ENCODE measurements around the gene IP6K1.
A peak's percentile ranks its signal among the peaks of the same experiment; 100 is the strongest.

Gene IP6K1

DNA sequence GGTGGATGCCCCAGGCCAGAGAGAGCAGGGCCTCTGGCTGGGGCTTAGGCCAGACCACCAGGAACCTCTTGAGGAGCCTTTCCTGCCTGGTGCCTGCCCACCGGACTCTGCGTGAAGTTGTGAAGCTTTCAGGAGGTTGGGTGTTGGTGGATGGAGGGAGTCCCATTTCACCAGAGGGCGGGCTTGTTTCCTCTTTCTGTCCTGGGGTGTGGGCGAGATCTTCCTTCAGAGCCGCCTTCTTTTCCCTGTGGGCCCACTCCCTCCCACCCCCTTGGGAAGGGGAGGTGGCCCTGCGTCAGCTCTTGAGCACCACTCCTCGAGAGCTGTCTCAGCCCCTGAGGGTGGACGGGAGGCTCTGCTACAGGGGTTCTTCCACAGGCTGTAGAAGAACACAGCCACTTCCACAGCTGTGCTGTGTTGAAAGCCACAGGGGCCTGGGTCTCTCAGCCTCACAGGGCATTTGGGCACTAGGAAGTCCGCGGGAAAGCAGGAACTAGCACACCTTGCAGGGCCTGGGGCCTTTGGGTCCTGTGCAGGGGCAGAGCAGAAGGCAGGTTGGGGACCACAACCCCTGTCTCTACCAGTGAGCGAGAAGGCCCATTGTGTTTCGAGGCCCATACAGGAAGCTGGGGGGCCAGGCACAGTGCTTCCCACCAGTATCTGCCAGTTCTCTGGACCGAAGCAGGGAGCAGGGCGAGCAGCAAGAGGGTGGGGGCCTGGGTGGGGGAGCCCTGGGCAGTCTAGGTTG, 69.0 kb downstream of the IP6K1 start:
- Mint-ChIP-seq H3K9me3 (no peaks in the 10 kb centered on the region), H3K27ac (no peak overlapping the region), H3K4me1 (peaks cover 35% of the 10 kb centered on the region), H3K36me3 (peaks cover 40% of the 10 kb centered on the region), H3K4me3 (peak overlapping the region; percentile 80)
- ATAC-seq (no peak), DNase-seq (ENCODE audit: low spot score in 2 of 2) (no peak)

DNA sequence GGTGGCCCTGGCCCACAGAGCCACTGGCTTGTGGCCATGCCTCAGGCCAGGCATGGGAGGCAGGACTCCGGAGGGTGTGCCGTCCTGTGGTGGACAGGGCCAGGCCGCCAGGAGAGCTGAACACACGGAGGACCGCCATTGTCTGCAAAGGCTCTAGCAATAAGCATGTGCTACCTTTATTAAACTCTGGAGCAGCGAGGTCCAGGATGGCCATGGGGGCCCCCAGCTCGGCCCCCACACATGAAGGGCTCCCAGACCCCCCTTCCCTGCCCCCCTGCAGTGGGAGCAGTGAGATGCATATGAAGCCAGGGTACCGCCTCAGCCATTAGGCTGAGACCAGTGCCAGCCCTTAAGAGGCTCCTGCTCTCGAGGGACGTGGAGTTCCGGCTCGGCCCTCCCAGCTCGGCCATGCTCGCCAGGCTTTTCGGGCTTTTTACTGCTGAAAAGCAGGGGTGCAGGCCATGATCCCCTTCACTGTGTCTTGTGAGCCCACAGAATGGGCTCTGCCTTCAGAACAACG, 69.6 kb downstream of the IP6K1 start:
- H3K36me3 Mint-ChIP-seq, result peaks cover 34% of the 10 kb centered on the region
- H3K4me1 Mint-ChIP-seq, result peaks cover 29% of the 10 kb centered on the region
- H3K27ac Mint-ChIP-seq, result no peak overlapping the region
- ATAC-seq (no peak), DNase-seq (ENCODE audit: low spot score in 2 of 2) (no peak)
- no peaks in the 10 kb centered on the region for H3K9me3 Mint-ChIP-seq
- no peak overlapping the region for H3K4me3 Mint-ChIP-seq

DNA sequence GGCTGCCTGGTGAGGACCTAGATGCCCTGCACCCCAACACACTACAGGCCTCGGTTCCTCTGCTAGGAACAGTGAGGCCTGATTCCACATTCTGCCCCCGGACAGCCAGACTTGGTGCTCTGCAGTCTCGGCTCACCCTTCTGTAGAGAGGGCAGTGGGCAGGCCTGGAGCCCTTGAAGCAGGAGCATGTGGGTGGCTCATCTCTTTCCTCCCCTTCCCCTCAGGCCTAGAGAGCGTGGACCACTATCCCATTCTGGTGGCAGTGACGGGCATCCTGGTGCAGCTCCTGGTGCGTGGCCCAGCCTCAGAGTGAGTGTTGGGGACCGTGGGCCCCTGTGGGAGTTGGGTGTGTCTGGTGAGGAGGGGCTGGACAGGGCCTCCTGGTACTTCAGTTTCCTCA, 70.2 kb downstream of the IP6K1 start:
- Mint-ChIP-seq H3K9me3 (no peaks in the 10 kb centered on the region), H3K27ac (peak overlapping the region; percentile 58), H3K36me3 (peaks cover 28% of the 10 kb centered on the region), H3K4me3 (no peak overlapping the region), H3K4me1 (peaks cover 25% of the 10 kb centered on the region)
- DNase-seq (ENCODE audit: low spot score in 2 of 2) (no peak), ATAC-seq (no peak)

DNA sequence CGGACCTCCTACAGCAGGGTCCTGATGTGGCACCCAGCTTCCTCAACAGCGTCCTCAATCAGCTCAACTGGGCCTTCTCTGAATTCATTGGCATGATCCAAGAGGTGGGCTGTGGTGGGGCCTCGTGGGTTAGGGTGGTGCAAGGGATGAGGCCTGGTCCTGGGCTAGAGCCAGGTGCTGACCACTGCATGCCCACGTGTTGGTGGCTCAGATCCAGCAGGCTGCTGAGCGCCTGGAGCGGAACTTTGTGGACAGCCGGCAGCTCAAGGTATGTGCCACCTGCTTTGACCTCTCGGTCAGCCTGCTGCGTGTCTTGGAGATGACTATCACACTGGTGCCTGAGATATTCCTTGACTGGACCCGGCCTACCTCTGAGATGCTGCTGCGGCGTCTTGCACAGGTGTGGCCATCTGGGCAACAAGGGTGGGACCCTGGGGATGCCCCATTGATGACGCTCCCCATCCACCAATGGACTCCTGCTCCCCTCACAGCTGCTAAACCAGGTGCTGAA, 70.7 kb downstream of the IP6K1 start:
- H3K36me3 Mint-ChIP-seq, result peaks cover 23% of the 10 kb centered on the region
- no peak overlapping the region for H3K4me3 Mint-ChIP-seq
- ATAC-seq (no peak), DNase-seq (ENCODE audit: low spot score in 2 of 2) (no peak)
- no peaks in the 10 kb centered on the region for H3K9me3 Mint-ChIP-seq
- H3K4me1 Mint-ChIP-seq, result peaks cover 20% of the 10 kb centered on the region
- H3K27ac Mint-ChIP-seq, result peak overlapping the region; percentile 58

DNA sequence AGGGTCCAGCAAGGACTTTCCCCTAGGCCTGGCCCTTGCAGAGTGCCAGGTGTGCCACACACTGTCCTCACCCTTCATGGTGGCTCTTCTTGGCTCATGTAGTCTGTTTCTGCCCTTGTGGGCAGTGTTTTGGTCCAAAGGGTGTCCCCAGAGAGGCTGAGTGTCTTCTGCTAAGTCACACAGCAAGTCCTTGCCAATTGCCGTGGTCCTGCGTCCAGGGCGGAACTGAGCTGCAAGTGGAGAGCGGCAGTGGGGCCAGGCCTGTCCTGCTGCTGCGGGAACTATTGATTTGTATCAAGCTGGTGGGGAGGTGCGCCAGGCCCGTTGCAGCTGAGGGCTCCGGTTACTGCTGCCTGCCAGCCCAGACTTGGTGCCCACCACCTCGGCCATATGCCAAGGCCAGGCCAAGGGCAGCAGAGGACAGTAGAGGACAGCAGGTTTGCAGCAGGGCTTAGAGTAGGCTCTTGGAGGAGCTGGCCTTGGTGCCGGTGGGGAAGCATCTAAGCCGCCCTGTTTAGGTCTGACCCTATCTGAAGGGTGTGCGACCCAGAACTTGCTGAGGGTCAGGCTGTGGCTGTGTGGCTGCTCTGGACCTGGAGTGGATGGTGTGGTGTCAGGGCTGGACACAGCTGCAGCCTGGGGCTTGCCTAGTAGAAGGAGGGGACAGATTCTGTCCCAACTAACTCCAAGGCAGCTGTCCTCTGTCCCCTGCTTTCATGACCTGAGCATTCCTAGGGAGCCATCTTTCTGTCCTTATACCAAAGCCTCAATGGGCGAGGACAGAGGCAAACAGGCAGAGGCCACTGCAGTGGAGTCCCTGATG, 71.4 kb downstream of the IP6K1 start:
- ATAC-seq (no peak), DNase-seq (ENCODE audit: low spot score in 2 of 2) (no peak)
- Mint-ChIP-seq H3K9me3 (no peaks in the 10 kb centered on the region), H3K27ac (peak overlapping the region; percentile 40), H3K4me1 (peaks cover 17% of the 10 kb centered on the region), H3K36me3 (peaks cover 16% of the 10 kb centered on the region), H3K4me3 (no peak overlapping the region)

DNA sequence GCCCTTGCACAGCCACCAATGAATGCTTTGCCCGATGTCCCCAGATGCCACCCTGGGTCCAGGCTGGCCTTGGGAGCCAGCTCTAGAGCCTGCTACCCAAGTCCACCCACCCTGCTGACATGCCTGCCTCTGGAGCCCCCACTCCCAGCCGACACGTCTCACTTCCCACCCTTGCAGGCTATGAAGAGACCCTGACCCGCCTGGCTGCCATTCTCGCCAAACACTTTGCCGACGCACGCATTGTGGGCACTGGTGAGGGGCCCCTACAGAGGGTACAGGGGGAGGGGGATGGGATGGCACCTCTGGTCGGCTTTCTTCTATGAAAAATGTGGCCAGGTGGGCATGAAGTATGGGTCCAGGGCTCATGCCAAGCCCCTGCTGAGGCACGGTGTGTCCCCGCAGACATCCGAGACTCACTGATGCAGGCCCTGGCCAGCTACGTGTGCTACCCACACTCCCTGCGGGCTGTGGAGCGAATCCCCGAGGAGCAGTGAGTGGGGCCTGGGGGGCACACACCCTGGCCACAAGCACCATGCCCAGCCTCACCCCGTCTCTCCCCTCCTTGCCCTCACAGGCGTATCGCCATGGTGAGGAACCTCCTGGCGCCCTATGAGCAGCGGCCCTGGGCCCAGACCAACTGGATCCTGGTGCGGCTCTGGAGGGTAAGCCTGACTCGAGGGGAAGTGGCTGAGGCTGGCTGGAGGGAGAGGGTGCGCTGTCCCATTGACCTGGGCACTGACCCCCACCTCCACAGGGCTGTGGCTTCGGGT, 72.8 kb downstream of the IP6K1 start:
- Mint-ChIP-seq H3K36me3 (peaks cover 1% of the 10 kb centered on the region), H3K4me3 (no peak overlapping the region), H3K4me1 (peaks cover 3% of the 10 kb centered on the region), H3K9me3 (no peaks in the 10 kb centered on the region), H3K27ac (no peak overlapping the region)
- DNase-seq (ENCODE audit: low spot score in 2 of 2) (no peak), ATAC-seq (no peak)

DNA sequence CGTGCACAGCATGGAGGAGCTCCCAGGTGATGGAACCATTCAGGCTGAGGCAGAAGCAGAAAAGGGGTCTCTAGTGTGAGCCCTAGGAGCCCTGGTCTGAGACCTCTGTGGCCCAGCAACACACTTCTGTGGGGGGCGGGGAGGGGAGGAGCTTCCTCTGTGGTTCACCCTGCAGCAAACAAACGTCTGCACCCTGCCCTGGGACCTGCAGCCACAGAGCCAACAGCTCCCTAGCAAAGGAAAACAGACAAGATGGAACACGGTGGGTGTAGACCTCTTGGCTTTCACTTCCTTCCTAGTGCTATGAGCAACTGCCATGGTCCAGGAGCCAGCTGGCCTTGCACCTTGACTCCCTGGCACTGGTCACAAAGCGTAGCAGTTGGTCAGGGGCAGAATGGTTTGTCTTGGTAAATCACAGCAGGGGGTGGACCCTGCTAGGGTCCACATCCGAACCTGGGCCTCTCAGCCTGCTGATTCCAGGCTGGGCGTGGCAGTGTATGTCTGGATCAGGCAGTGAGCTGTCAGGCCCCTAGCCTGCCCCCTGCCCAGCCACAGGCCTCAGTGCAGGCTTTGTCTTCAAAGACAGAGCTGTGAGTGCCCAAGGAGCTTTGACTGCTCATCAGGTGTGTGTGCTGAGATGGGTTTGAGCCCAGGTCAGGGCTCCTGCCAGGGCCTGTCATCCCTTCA, 73.6 kb downstream of the IP6K1 start:
- Mint-ChIP-seq H3K4me1 (no peaks in the 10 kb centered on the region), H3K27ac (peak overlapping the region; percentile 52), H3K4me3 (no peak overlapping the region), H3K36me3 (no peaks in the 10 kb centered on the region), H3K9me3 (no peaks in the 10 kb centered on the region)
- DNase-seq (ENCODE audit: low spot score in 2 of 2) (no peak), ATAC-seq (no peak)

DNA sequence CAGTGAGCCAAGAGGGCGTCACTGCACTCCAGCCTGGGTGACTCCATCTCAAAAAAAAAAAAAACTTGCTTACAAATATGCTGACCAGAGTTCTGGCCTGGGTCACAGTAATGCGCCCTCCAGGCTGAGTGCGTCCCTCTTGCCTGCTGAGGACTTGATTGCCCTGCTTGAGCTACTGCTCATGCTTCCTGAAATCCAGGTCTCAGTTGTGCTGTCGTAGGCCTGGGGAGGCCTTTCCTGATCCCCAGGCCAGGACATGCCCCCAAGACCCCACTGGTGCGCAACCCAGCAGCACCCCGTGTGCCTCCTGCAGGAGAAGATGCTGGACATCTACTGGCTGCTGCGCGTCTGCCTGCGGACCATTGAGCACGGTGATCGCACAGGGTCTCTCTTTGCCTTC, 74.2 kb downstream of the IP6K1 start:
- no peak overlapping the region for H3K4me3 Mint-ChIP-seq
- H3K36me3 Mint-ChIP-seq, result no peaks in the 10 kb centered on the region

DNA sequence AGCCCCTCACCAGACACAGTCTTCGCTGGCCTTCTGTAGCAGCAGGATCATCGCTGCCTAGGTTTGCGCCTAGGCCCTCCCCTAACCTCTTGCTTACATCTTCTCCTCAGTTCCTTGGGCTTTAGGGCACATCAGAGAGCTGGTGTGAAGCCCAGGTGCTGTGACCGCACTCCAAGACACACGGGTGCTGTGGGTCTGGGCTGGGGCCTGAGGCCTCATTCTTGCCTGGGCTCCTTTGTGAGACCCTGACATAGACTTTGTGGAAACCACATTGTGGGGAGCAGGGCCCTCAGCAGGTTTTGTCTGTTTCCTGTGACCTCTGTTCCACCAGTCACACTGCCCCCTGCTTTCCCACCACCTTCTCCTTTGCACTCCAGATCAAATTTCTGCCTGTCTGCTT, 74.9 kb downstream of the IP6K1 start:
- no peak overlapping the region for H3K4me3 Mint-ChIP-seq
- no peaks in the 10 kb centered on the region for H3K4me1 Mint-ChIP-seq
- no peaks in the 10 kb centered on the region for H3K36me3 Mint-ChIP-seq
- DNase-seq (ENCODE audit: low spot score in 2 of 2) (no peak), ATAC-seq (no peak)
- no peaks in the 10 kb centered on the region for H3K9me3 Mint-ChIP-seq
- H3K27ac Mint-ChIP-seq, result peak overlapping the region; percentile 52

More for the DNA sequence above, 74.2 kb downstream of the IP6K1 start:
- Mint-ChIP-seq H3K27ac (peak overlapping the region; percentile 52), H3K9me3 (no peaks in the 10 kb centered on the region), H3K4me1 (no peaks in the 10 kb centered on the region)
- ATAC-seq, result no peak
- DNase-seq (ENCODE audit: low spot score in 2 of 2), result no peak

DNA sequence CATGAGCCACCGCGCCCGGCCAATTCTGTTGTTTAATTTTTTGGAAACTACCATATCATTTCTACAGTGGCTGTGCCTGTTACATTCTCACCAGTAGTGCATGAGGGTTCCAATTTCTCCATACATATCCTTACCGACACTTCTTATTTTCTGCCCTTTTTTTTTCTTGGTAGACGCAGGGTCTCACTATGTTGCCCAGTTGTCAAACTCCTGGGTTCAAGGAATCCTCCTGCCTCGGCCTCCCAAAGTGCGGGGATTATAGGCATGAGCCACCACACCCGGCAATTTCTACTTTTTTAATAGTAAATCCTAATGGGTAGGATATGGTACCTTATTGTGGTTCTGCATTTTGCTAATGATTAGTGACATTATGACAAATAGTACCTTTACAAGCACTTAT, 76.5 kb downstream of the IP6K1 start:
- no peak for DNase-seq (ENCODE audit: low spot score in 2 of 2)
- Mint-ChIP-seq H3K9me3 (no peaks in the 10 kb centered on the region), H3K4me3 (no peak overlapping the region), H3K27ac (no peak overlapping the region), H3K4me1 (no peaks in the 10 kb centered on the region), H3K36me3 (no peaks in the 10 kb centered on the region)
- no peak for ATAC-seq

DNA sequence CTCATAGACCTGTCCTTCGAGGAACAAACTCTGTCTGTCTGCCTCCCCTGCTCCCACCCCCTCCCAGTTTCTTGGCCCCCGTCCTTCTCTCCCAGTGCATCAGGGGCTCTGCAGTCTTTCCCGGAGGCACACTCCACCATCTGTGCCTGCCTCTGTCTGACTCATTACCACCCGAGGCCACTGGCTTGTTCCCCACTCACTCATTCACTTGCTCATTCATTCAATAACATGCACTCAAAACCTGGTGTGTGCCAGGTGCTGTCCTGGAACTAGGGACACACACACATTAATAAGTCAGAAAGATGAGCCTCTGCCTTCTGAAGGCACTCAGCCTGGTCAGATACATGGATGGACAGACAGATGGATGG, 79.2 kb downstream of the IP6K1 start:
- H3K36me3 Mint-ChIP-seq, result peaks cover 6% of the 10 kb centered on the region
- H3K4me3 Mint-ChIP-seq, result no peak overlapping the region
- DNase-seq (ENCODE audit: low spot score in 2 of 2) (no peak), ATAC-seq (no peak)
- peak overlapping the region; percentile 74 for H3K27ac Mint-ChIP-seq
- H3K9me3 Mint-ChIP-seq, result no peaks in the 10 kb centered on the region
- peaks cover 7% of the 10 kb centered on the region for H3K4me1 Mint-ChIP-seq

DNA sequence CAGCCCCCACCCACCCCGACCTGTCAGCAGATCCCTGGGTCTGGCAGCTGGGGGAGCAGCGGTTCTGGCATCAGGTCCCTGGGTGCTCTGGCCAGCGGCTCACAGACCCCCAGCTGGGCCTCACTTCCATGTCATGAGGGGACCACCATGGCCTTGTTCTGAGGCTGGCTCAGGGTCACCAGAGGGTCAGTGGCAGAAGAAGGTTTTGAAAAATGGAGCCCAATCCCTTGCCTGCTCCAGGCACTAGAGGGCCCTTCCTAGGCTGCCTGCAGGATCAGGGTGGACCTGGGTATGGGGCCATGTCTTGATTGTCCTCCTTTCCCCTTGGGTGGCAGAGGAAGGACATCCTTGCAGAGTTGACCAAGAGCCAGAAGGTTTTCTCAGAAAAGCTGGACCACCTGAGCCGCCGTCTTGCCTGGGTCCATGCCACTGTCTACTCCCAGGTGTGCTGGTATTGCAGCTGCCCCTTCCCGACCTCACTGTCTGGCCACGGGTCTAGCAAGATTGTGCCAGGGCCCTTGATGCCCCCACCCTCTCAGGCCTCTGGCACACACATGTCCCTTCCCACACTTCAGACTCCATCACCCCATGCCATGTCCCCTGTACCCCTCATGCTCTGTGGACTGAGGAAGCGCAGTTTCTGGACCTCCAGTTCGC, 79.8 kb downstream of the IP6K1 start:
- peaks cover 6% of the 10 kb centered on the region for H3K36me3 Mint-ChIP-seq
- peaks cover 7% of the 10 kb centered on the region for H3K4me1 Mint-ChIP-seq
- no peak overlapping the region for H3K4me3 Mint-ChIP-seq
- no peaks in the 10 kb centered on the region for H3K9me3 Mint-ChIP-seq
- DNase-seq (ENCODE audit: low spot score in 2 of 2) (no peak), ATAC-seq (no peak)
- peak overlapping the region; percentile 74 for H3K27ac Mint-ChIP-seq

DNA sequence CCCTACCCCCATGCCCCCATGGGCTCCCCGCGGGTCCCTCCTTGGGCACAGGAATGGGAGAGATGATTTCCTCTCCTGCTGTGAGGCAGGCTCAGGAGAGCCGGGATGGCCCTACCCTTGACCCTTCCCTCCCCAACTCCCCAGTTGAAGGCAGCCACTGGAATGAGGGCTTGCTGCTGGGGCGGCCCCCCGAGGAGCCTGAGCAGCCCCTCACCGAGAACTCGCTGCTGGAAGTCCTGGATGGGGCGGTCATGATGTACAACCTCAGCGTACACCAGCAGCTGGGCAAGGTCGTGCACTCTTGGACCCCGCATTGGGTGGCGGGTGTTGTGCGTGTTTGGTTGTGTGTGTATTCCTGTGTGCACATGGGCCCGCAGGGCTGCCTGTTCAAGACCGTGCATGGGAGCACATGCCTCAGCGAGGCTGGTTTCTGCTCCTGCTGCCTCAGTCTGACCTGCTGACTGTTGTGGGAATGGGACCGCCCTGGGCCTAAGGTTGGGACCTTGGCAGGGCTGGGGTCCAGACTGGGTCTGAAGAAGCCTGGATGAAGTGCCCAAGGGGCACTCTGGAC, 80.9 kb downstream of the IP6K1 start:
- H3K27ac Mint-ChIP-seq, result no peak overlapping the region
- H3K4me1 Mint-ChIP-seq, result peaks cover 7% of the 10 kb centered on the region
- ATAC-seq, result no peak
- H3K9me3 Mint-ChIP-seq, result no peaks in the 10 kb centered on the region
- no peak for DNase-seq (ENCODE audit: low spot score in 2 of 2)
- H3K4me3 Mint-ChIP-seq, result no peak overlapping the region
- H3K36me3 Mint-ChIP-seq, result peaks cover 6% of the 10 kb centered on the region

DNA sequence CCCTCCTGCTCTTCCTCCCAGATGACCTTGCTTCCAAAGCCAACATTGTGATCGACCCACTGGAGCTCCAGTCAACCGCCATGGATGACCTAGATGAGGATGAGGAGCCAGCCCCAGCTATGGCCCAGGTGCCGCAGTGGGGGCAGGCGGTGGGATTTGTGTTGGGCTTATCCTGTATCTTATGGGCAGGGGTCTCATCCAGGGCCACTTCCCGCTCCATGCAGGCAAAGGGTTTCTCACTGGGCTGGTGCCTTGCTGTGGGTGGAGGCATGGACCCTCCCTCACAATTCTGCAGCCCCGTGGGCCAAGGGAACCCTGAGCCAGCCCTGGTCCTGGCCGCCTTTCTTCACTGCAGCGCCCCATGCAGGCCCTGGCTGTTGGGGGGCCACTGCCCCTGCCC, 81.7 kb downstream of the IP6K1 start:
- ATAC-seq (no peak), DNase-seq (ENCODE audit: low spot score in 2 of 2) (no peak)
- Mint-ChIP-seq H3K9me3 (no peaks in the 10 kb centered on the region), H3K27ac (no peak overlapping the region), H3K36me3 (peaks cover 6% of the 10 kb centered on the region), H3K4me1 (peaks cover 7% of the 10 kb centered on the region), H3K4me3 (no peak overlapping the region)
